NB4 (cell line): ENCODE measurements around the gene GPR107.
"Not testable (repeated sequence)": the region's sequence is repeated elsewhere in the genome, so short reads cannot be mapped to it uniquely, and the experiment has no call there.

Experiments
- DNase-seq: peaks from one replicate; pipeline ENCODE4 v3.0.0; 2010; ENCODE audit warnings: low read depth
- H3K4me3 ChIP-seq: one replicate; pipeline ENCODE4 v1.5.1; 2011; ENCODE audit warnings: mild to moderate bottlenecking, low read depth, low read length, moderate library complexity
- CTCF ChIP-seq: IDR thresholded peaks from one replicate; pipeline ENCODE4 v1.5.1; 2012; ENCODE audit warnings: low read depth, low read length
- MAX ChIP-seq: IDR thresholded peaks from 2 replicates; pipeline ENCODE4 v1.6.1; 2011; ENCODE audit warnings: low read depth, low read length
- MYC ChIP-seq: IDR thresholded peaks from 2 replicates; pipeline ENCODE4 v1.6.1; 2011; ENCODE audit warnings: low read depth, low read length
- POLR2A ChIP-seq: IDR thresholded peaks from 2 replicates; pipeline ENCODE4 v1.6.1; 2011; ENCODE audit warnings: mild to moderate bottlenecking; ENCODE audit not compliant: insufficient read length; ENCODE audit errors: extremely low read depth

Gene GPR107

GRCh38 chr9:130053504-130054324 is at the start of gene GPR107:
Gene GPR107 (plus strand): TSS chr9:130053906. CDS start chr9:130053933, 27 bp downstream.
- H3K4me3 ChIP-seq = peak within 1 kb of the TSS; percentile 94
- DNase-seq = peak; percentile 81
- TF ChIP-seq CTCF (no peak), MAX (no peak), POLR2A (peak; percentile 74), MYC (no peak; the same call in 1 of the 2 replicates)

DNA sequence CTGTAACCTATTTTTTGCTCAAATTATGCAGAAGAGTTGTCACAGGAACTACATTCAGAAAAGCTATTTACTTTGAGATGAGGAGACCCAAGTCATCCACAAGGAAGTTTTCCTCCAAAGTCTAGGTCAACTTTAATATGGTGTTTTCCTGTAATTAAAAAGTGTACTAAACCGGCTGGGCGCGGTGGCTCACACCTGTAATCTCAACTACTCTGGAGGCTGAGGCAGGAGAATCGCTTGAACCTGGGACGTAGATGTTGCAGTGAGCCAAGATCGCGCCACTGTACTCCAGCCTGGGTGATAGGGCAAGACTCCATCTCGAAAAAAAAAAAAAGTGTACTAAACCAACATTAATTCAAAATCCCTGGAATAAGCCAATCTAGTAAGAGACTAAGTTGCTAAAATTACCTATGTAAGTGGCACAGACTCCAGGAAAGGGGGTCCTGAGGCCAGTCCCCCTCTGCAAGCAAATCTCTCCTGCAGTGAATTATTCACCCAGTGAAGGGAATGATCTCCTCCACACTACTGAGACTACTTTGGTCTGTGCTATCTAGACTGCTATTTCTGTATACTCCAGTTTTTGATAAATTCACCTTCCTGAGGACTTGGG is 49.7 kb upstream of the GPR107 start:
- no peak overlapping the region for H3K4me3 ChIP-seq
- DNase-seq = no peak
- no peak for TF ChIP-seq MAX
- no peak for TF ChIP-seq CTCF
- TF ChIP-seq MYC = no peak
- TF ChIP-seq POLR2A = no peak

- DNase-seq, H3K4me3 ChIP-seq: not testable (repeated sequence)
These were observed 46.8 kb upstream of the GPR107 start for GRCh38 chr9:130006952-130007351.

GRCh38 chr9:130008538-130008937 is 45.2 kb upstream of the GPR107 start:
- no peak for TF ChIP-seq CTCF
- TF ChIP-seq MAX = no peak
- TF ChIP-seq POLR2A = no peak
- no peak for TF ChIP-seq MYC
- no peak overlapping the region for H3K4me3 ChIP-seq
- no peak for DNase-seq

DNA sequence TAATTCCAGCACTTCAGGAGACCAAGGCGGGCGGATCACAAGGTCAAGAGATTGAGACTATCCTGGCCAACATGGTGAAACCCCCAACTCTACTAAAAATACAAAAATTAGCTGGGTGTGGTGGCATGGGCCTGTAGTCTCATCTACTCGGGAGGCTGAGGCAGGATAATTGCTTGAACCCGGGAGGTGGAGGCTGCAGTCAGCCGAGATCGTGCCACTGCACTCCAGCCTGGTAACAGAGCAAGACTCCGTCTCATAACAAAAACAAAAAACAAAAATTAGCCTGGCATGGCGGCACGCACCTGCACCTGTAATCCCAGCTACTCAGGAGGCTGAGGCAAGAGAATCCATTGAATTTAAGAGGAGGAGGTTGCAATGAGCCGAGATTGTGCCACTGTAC is 44.2 kb upstream of the GPR107 start:
- not testable (repeated sequence) for H3K4me3 ChIP-seq, DNase-seq

DNA sequence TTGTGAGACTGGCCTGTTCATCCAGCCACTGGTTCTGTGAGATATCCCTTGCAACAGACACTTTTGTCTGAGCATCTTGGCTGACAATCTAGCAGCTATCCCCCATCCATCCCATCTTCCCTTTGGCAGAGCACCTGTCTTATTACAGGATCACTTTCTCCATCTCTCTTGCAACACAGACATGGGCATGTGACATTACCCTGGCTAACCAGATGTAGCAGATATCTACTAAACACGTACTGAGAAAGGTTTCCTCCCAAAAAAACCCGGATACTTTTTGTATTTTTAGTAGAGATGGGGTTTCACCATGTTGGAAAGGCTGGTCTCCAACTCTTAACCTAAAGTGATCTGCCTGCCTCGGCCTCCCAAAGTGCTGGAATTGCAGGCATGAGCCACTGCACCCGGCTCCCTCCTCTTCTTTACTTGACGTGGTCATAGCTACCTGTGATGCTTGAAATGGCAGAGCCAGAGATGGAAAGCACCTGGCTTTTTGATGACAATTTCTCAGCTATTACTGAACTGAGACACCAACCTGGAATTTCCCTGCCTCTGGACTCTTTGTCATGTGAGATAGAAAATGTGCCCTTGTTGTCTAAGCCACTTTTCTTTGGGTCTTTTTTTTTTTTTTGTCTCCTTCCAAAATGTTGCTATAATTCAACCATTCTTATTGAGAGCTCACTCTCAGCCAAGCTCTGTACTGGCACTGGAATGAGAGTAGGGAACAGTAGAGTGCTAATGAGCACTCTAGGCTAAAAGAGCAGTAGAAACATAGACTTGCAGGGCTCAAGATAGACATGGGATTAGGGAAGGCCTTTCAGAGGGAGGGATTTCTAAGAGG is 43.3 kb upstream of the GPR107 start:
- DNase-seq = no peak
- TF ChIP-seq MYC (no peak), CTCF (no peak)
- H3K4me3 ChIP-seq = no peak overlapping the region
